Measurements from ENCODE around the gene TLK2.
A peak's percentile ranks its signal among the peaks of the same experiment; 100 is the strongest.
"Not testable (repeated sequence)": the region's sequence is repeated elsewhere in the genome, so short reads cannot be mapped to it uniquely, and the experiment has no call there.

Gene TLK2

DNA sequence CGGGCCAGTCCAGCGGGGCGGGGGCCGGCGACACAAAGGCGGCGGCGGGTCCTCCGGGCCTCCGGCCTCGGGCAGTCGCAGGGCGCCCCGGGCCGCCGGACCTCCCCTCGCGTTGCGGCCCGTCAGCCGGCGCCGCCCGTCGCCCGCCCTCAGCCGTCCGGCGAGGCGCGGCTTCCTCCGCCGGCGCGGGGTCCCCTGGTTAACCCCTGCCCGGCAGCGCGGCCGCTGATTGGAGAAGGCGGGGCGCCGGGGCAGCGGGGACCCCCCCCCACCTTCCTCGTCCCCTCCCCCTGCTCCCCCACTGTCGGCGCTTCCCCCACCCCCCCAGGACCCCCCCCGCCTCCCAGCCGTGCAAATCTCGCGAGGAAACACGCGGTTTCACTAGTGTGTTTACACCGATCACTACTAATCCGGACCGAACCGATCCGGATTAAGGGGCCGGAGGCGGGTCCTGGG is at the start of gene TLK2:
Gene TLK2 (plus strand): TSS at position 402 of the 456 bp plus-strand sequence. CDS start 2,301 bp downstream, outside the sequence.
- peak; percentile 39 for DNase-seq

DNA sequence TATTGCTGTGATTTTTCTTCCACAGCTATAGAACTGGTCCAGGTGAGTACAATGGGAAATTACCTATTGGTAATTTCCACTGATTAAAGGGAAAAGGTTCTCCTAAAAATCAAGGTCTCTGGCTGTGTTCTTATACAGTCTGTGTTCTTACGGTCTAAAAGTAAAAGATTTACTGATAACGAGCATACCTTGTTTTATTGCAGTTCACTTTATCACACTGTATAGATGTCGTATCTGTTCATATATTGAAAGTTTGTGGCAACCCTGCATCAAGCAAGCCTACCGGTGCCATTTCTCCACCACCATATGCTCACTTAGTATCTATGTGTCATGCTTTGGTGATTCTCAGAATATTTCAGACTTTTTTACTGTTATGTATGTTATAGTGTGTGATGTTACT is 43.4 kb upstream of the TLK2 start:
- not testable (repeated sequence) for DNase-seq

GRCh38 chr17:62441181-62441580 is 37.4 kb upstream of the TLK2 start:
- DNase-seq: not testable (repeated sequence)

GRCh38 chr17:62444063-62444462 is 34.6 kb upstream of the TLK2 start:
- no peak for DNase-seq

GRCh38 chr17:62445791-62446190 is 32.8 kb upstream of the TLK2 start:
- not testable (repeated sequence) for DNase-seq

GRCh38 chr17:62452195-62452594 is 26.4 kb upstream of the TLK2 start:
- DNase-seq: not testable (repeated sequence)

- not testable (repeated sequence) for DNase-seq
Measured at GRCh38 chr17:62453041-62453440, 25.6 kb upstream of the TLK2 start.

DNA sequence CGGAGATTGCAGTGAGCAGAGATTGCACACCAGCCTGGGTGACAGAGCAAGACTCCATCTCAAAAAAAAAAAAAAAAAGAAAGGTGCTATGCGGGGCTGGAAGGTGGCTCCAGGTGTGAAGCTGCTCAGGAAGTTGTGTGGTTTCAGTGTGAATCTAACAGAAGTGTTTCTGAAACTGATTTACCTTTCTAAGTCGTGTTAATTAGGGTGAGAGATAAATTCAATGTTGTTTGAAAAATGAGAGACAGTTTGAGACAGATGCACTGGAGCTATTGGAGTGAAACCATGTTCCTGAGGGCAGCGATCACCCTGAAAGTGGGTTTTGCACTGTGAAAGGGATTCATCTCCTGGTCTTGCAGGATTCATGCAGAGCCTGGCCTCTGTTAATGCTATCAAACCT is 25.0 kb upstream of the TLK2 start:
- not testable (repeated sequence) for DNase-seq

DNA sequence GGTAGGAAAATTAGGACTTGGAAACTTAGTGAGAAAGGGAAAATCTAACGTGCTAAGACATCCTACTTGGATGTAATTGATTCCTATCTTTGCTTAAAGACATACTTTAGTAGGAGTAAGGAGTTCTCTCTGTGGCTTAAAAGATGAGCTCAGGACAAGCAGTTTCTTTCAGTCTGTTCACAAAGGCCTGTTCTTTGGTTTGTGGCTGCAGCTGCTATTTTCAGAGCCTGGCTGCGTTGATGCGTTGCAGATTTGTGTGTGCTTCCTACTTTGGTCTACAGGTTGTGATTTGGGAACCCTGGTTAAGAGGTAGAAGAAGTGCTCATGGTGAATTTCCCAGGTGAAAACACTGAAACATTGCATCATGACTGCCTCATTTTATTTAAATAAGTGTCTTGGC is 24.5 kb upstream of the TLK2 start:
- not testable (repeated sequence) for DNase-seq

DNA sequence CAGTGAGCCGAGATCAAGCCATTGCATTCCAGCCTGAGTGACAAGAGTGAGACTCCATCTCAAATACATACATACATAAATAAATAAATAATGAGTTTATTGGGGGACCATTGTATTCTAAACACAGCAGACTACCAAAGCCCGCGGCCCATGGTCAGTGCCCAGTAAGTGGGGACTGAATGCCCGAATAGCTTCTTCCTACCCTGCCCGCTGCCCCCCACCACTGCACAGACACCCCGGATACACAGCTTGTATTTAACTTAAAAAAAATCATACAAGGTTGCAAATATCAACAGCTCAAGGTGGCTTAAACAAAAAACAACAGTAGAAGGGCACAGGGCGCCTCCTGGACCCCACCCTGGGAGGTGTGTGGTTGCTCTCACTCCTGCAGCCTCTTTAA is 22.6 kb upstream of the TLK2 start:
- DNase-seq: no peak

DNA sequence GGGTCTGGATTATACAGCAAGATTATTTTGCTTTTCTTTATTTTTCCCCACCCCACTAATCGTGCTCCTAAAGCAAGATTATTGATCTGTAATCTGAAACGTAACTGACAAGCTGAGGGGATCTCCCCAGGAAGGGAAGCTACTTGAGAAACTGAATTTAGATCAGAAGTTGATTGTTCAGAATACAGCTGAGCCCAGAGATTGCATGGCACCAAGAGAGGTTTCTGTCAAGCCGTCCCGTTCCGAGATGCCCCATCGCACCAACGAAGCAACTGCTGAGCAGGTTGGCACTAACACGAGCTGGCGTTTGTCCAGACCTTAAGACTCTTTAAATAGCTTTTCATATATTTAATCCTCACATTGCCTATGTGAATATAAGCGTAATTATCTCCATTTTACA is 20.1 kb upstream of the TLK2 start:
- DNase-seq: not testable (repeated sequence)

DNA sequence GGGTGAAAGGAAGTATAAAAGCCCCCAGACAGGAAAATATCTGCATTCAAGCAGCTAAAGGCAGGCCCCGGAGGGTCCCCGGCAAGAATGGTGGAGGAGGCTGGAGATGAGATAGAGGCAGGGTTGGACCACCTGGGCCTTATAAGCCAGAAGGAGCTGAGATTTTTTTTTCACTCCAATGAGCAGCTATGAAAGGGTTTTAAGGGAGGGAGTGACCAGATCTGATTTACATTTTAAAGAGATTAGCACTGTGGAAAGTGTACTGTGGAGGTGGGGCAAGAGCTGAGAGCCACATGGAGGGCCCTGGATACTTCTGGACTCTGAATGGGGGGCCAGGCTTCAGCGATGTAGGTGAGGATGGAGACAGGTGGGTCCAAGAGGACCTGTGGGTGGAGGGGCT is 14.2 kb upstream of the TLK2 start:
- DNase-seq: not testable (repeated sequence)

GRCh38 chr17:62465271-62465670 is 13.4 kb upstream of the TLK2 start:
- DNase-seq: not testable (repeated sequence)

- peak; percentile 24 for DNase-seq
Measured at GRCh38 chr17:62470666-62471379, 7.8 kb upstream of the TLK2 start.

DNA sequence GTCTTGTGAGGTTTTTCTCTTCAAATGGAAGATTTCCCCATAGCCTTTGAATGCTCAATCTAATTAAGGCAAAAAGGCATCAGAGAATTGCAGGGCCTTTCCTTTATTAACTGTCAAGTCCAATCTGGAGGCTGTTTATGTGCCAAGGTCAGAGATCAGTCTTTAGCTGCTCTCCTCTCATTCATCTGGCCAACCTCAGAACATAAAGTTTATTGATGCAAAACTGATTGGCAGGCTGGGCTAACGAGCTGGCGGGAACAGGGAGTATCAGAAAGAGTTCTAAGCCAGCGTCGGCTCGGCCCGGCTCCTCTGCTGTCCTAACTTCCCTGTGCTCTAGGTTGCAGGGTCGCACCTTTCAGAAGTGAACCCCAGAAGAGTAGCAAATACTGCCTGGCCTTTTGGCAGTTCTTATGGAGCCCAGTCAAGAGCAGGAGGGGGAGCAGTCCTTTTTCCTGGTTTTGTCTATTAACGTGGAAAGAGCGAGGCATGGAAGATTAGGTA is 7.2 kb upstream of the TLK2 start:
- DNase-seq: not testable (repeated sequence)

DNA sequence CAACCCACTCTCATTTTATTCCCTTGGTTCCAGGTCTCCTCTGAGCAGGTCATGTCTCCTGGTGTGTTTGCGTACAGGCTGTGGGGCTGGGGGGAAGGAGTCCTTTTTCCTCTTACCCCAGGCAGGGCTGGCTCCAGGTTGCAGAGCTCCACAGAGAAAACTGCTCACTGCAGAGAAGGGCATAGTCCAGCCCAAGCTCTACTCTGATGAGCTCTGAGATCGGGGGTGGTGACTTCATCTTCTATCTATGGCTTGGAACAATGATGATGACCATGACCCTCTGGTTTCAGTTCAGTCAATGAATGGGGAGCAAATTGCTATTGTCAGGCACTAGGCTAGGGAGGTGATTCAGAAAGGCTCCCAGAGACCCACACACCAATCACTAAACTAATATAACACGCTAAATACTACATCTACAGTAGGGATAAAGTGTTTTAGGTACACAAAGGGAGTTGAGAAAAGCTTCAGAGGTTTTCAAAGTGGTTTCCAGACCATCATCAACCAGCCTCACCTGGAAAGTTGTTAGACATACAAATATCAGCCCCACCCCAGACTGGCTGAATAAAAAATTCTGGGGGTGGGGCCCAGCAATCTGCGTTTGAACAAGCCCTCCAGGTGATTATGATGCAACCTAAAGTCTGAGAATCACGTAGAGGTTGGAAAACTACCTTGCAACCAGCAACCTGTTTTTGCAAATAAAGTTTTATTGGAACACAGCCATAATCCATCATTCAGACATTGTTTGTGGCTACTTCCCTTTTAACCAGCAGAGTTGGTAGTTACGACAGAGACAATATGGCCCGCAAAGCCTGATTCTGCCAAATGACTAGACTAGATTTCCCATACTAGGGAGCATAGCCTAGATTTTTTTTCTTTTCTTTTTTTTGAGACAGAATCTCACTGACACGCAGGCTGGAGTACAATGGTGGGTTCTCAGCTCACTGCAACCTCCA is 5.3 kb upstream of the TLK2 start:
- DNase-seq: not testable (repeated sequence)

- DNase-seq: not testable (repeated sequence)
Measured at GRCh38 chr17:62477111-62477510, 1.5 kb upstream of the TLK2 start.

DNA sequence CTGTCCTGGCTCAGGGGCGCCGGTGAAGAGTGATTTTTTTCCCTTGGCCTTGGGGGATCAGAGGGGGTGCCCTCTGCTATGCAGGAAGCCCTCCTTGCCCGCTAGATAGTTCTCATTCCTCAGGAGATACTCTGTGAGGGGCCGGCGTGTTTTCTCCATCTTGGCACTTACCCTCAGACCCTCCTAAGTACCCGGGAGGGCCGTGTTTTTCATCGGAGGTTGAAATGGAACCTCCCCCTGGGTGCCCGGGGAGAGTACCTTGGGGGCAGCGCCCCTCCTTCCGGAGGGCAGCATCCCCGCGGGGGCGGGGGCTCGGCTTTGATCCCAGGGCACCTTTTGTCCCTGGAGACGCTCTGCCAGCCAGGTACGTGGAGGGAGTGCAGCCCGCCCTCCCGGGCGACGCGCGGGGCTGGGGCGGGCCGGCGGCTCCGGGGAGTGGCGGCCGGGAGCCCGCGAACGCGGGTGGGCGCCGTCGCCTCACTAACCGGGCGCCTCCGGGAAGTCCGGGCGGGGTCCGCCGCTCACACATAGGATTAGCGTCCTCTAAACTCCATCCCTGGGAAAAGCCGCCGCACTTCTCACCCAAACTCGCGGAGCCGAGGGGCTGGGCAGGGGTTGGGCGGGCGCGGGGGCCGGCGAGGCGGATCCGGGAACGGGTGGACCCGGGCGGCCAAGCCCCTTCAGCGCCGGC is 762 bp upstream of the TLK2 start:
- not testable (repeated sequence) for DNase-seq

DNA sequence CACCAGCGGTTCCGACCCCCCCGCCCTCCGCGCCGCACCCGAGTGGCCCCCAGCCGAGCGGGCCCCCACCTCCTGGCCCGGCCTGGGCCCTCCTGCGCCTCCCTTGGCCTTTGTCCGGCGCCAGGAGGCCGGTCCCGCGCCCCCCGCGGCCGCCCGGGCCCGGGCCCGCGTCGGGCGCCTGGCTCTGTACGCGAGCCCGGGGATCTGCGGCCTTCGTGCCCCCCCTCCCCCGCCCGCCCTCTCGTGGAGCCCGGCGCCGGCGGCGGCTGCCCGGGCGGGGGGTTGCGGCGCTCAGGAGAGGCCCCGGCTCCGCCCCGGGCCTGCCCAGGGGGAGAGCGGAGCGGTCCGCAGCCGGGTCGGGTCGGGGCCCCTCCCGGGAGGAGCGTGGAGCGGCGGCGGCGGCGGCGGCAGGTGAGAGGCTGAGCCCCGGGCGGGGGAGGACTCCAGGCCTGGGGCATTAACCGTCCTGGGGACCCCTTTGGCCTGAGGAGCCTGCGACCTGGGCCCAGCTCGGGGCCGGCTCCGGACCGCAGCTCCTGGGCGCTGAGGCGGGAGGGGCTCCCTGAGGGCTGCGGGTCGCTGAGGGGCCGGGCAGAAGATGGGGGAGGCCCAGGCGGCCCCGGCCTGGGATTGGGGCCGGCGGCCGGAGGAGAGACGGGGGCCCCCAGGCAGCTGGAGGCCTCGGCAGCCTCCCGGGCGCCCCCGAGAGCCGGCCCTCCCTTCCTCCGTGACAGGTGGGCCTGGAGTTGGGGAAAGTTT is 434 bp downstream of the TLK2 start:
- not testable (repeated sequence) for DNase-seq

DNA sequence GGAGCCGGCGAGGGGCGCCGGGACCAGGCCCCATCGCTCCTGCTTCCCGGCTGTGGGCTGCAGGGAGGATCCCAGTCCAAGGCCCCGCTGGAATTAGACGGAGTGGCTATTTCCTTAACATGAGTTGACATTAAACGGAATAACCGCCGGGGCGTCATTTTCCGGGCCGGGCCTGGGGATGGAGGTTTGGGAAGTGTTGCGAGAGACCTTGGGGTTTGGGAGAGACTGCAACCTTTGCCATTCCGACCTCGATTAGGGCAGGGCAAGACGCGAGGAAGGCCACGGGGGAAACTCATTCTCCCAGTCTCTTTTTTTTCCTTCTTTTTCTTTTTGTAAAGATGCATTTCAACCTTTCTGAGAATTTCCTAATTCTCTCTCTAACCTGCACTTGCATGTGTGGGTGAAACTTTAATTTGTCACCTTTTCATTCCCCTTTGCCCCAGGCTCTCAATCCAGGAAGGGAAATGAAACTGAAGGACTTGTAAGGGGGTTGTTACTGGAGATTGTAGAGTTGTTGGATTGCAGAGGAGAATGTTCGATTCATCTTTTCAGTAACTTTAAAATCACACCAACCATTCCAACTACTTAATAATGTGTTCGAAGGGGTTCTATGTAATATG is 1.1 kb downstream of the TLK2 start:
- DNase-seq: not testable (repeated sequence)

DNA sequence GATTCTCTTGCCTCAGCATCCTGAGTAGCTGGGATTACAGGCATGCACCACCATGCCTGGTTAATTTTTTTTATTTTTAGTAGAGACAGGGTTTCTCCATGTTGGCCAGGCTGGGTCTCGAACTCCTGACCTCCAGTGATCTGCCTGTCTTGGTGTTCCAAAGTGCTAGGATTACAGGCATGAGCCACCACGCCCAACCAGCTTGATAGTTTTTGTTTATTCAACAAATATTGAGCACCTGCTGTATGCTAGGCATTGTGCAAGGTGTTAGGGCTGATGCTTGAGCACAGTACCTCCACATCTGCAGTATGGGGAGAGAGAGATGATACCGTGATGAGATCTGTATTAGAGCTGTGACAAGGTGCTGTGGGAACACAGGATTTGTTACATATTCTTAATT is 3.9 kb downstream of the TLK2 start:
- DNase-seq: not testable (repeated sequence)

Measured in GOT3 (cell line).